GM12872 (cell line): ENCODE results near the gene ALKBH6.

ENCODE experiments used
- CTCF ChIP-seq: IDR thresholded peaks from 3 replicates; pipeline ENCODE4 v1.5.1; 2011; ENCODE audit warnings: low read depth, mild to moderate bottlenecking, low read length, moderate library complexity; ENCODE audit not compliant: insufficient read depth

The ALKBH6 gene

DNA sequence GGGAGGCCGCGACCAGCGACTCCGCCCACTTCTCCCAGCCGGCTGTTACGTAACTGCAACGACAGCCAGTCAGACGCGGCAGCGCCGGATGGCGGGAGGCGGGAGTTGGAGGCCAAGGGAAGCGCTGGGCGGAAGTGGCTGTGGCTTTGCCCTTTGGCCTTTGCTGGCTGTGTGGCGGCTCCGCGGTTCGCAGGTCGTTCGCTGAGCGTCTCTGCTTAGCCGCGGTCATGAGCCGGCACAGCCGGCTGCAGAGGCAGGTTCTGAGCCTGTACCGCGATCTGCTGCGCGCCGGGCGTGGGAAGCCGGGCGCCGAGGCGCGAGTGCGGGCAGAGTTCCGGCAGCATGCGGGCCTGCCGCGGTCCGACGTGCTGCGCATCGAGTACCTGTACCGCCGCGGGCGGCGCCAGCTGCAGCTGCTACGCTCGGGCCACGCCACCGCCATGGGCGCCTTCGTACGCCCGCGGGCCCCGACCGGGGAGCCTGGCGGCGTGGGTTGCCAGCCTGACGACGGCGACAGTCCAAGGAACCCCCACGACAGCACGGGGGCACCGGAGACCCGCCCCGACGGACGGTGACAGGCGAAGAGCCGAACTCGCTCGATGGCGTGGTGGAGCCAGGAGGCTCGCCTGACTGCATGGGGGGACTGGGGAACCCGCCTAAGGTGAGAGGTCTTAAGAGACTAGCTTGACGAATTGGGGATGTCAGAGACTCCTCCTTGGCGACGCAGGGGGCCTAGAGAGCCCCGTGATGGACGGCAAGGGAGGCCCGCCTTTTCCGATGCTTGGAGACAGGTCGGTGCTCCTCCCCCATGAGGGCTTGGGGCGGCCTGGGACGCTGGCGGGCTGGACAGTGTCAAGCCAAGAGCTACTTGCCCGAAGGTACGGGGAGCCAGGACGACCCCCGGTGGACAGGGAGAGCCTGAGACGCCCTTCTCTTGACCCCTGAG, 18.7 kb downstream of the ALKBH6 start, which contains the start of gene SDHAF1:
SDHAF1 (plus strand) TSS at position 141 of the 946 bp plus-strand sequence; CDS start at position 228, 87 bp downstream.
- 0 out of 3 replicates have a peak, but pooled peaks have one; percentile 5 for TF ChIP-seq CTCF

GRCh38 chr19:35993923-35994598, 20.0 kb downstream of the ALKBH6 start:
- peak; percentile 38; the same call in 2 of the 3 replicates for TF ChIP-seq CTCF

DNA sequence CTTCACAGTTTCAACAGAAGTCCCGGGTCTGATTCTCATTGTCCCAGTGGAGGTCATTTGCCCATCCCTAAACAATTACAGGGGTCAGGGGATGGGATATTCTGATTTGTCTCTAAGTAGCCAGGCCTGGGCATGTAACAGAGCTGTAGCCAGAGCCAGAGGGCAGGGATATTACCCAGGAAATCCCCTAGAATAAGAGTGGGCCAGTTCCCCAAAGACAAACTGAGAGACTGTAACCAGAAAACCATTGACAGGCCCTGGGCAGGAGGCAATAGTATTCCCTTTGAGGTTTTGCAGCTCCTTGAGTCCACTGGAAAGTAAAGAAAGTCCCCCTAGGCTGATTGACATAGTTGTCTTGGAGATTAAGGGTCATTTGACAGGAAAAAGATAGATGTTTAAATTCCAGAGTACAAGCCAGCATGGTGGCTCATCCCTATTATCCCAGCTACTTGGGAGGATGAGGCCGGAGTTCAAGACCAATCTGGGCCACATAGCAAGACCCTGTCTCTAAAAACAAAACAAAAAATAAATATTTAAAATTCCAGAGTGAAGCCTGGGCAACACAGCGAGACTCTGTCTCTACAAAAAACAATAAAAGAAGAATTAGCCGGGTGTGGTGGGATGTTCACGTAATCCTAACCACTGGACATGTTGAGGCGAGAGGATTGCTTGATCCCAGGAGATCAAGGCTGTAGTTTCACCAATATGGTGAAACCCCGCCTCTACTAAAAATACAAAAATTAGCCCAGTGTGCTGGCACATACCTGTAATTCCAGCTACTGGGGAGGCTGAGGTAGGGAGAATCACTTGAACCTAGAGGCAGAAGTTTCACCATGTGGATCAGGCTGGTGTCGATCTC, 20.9 kb downstream of the ALKBH6 start:
- TF ChIP-seq CTCF, result no peak

GRCh38 chr19:35991731-35992450, 22.1 kb downstream of the ALKBH6 start:
- TF ChIP-seq CTCF, result no peak

DNA sequence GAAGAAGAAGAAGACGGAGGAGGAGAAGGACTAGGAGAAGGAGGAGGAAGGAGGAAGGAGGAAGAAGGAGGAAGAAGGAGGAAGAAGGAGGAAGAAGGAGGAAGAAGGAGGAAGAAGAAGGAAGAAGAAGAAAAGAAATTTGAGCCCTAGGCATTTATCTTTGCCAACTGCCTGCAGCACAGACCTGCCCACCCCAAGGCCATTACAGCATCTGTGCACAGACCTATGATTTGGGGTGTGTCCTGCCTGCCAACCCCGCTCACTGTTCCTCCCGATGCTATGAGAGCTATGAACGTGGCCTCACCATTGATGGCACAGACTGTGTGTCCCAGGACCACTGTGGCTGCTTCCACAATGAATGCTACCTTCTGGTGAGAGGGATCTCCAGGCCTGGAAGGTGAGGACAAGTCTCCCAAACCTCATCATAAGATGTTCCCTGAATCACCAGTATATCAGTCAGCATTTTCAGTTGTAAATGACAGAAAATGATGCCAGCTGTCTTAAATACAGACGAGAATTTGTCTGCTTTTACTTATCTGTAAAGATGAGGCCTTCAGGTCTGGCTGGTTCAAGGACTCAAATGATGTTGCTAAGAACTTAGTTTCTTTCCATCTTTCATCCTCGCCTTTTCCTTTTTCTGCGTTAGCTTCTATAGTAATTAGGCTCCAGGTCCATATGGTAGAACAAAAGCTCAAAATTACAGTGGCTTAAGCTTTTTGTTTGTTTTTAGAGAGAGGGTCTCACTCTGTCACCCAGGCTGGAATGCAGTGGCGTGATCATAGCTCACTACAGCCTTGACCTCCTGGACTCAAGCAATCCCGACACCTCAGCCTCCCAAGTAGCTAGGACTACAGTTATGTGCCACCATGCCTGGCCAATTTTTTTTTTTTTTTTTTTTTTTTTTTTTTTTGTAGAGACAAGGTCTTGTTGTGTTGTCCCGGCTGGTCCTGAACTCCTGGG, 23.0 kb downstream of the ALKBH6 start:
- no peak for TF ChIP-seq CTCF

- TF ChIP-seq CTCF, result no peak
Observed at GRCh38 chr19:35990156-35990555, 23.9 kb downstream of the ALKBH6 start.
